ENCODE results near the gene ZIM2. TPM values are rescaled to one million over a fixed set of nuclear protein-coding genes. Genes with fewer than 3 reads are reported as not detected.
A peak's percentile ranks its signal among the peaks of the same experiment; 100 is the strongest.

Gene ZIM2
- total RNA-seq, 1 donor from 2014 or later, result not detected

GRCh38 chr19:56839652-56840450 lies 675 bp downstream of the ZIM2 start:
- Mint-ChIP-seq H3K4me3 (ENCODE audit: unreplicated experiment) (peak overlapping the region; percentile 36), H3K4me1 (ENCODE audit: low read depth, unreplicated experiment) (no peaks in the 10 kb centered on the region), H3K27me3 (ENCODE audit: low read depth, unreplicated experiment) (no peaks in the 10 kb centered on the region), H3K27ac (ENCODE audit: unreplicated experiment) (no peak overlapping the region), H3K36me3 (ENCODE audit: low read depth, unreplicated experiment) (no peaks in the 10 kb centered on the region), H3K9me3 (ENCODE audit: unreplicated experiment) (peaks cover 21% of the 10 kb centered on the region)
- Histone ChIP-seq H3K27ac (ENCODE audit: low read depth, low read length) (no peak overlapping the region), H3K36me3 (ENCODE audit: insufficient read depth, low read length) (no peaks in the 10 kb centered on the region), H4K20me1 (ENCODE audit: insufficient read depth, low read length) (no peaks in the 10 kb centered on the region), H3K79me2 (ENCODE audit: insufficient read depth, low read length) (no peaks in the 10 kb centered on the region), H3K27me3 (ENCODE audit: insufficient read depth, low read length) (no peaks in the 10 kb centered on the region), H3K4me2 (ENCODE audit: low read length) (peak overlapping the region; percentile 26), H3K9ac (ENCODE audit: low read length) (no peak overlapping the region), H3K9me3 (ENCODE audit: insufficient read depth, low read depth, low read length) (peaks cover 5% of the 10 kb centered on the region), H3K4me3 (ENCODE audit: insufficient read depth, low read depth, low read length) (peak overlapping the region; percentile 10), H3K4me1 (ENCODE audit: insufficient read depth, low read length) (no peaks in the 10 kb centered on the region), H2AFZ (ENCODE audit: low read depth, low read length) (peak overlapping the region; percentile 26)
- DNase-seq (ENCODE audit: low read depth) (no peak), FAIRE-seq (no peak)
- TF ChIP-seq EZH2 (IDR thresholded peaks at IDR 0.05; ENCODE audit: insufficient read depth, low read length) (no peak), CTCF (IDR thresholded peaks at IDR 0.05; ENCODE audit: insufficient read depth, low read depth, low read length) (no peak)

- Mint-ChIP-seq H3K9me3 (ENCODE audit: unreplicated experiment) (peaks cover 21% of the 10 kb centered on the region), H3K4me3 (ENCODE audit: unreplicated experiment) (peak overlapping the region; percentile 36), H3K27me3 (ENCODE audit: low read depth, unreplicated experiment) (no peaks in the 10 kb centered on the region), H3K4me1 (ENCODE audit: low read depth, unreplicated experiment) (no peaks in the 10 kb centered on the region), H3K27ac (ENCODE audit: unreplicated experiment) (no peak overlapping the region), H3K36me3 (ENCODE audit: low read depth, unreplicated experiment) (no peaks in the 10 kb centered on the region)
- no peaks in the 10 kb centered on the region for H3K36me3 ChIP-seq (ENCODE audit: insufficient read depth, low read length)
- H3K27ac ChIP-seq (ENCODE audit: low read depth, low read length), result no peak overlapping the region
- H3K4me3 ChIP-seq (ENCODE audit: insufficient read depth, low read depth, low read length), result peak overlapping the region; percentile 48
- no peak overlapping the region for H3K9ac ChIP-seq (ENCODE audit: low read length)
- H3K4me1 ChIP-seq (ENCODE audit: insufficient read depth, low read length), result no peaks in the 10 kb centered on the region
- FAIRE-seq, result no peak
- H3K9me3 ChIP-seq (ENCODE audit: insufficient read depth, low read depth, low read length), result peaks cover 9% of the 10 kb centered on the region
- H3K27me3 ChIP-seq (ENCODE audit: insufficient read depth, low read length), result no peaks in the 10 kb centered on the region
- H3K79me2 ChIP-seq (ENCODE audit: insufficient read depth, low read length), result no peaks in the 10 kb centered on the region
- TF ChIP-seq CTCF (IDR thresholded peaks at IDR 0.05; ENCODE audit: insufficient read depth, low read depth, low read length), result no peak
- TF ChIP-seq EZH2 (IDR thresholded peaks at IDR 0.05; ENCODE audit: insufficient read depth, low read length), result no peak
- peak overlapping the region; percentile 69 for H3K4me2 ChIP-seq (ENCODE audit: low read length)
- H2AFZ ChIP-seq (ENCODE audit: low read depth, low read length), result peak overlapping the region; percentile 66
- no peaks in the 10 kb centered on the region for H4K20me1 ChIP-seq (ENCODE audit: insufficient read depth, low read length)
- peak; percentile 12 for DNase-seq (ENCODE audit: low read depth)
Measured at GRCh38 chr19:56838909-56839651, 1.4 kb downstream of the ZIM2 start.

Measured in astrocyte (in vitro differentiated cells and primary cell).